HG02759 (cell line): ENCODE data around the gene GRIA4.
"Not testable (repeated sequence)": the region's sequence is repeated elsewhere in the genome, so short reads cannot be mapped to it uniquely, and the experiment has no call there.

ENCODE experiments used
- ATAC-seq: cut with Tn5 transposase; IDR thresholded peaks from one replicate; pipeline ENCODE4 v1.9.1; 2021; ENCODE audit warnings: mild to moderate bottlenecking, moderate library complexity; ENCODE audit not compliant: unreplicated experiment

GRIA4 gene

GRCh38 chr11:105856954-105857353 lies 247.1 kb downstream of the GRIA4 start:
- no peak for ATAC-seq

- ATAC-seq, result no peak
Measured at GRCh38 chr11:105857728-105858127, 247.9 kb downstream of the GRIA4 start.

- ATAC-seq, result no peak
Measured at GRCh38 chr11:105858841-105859240, 249.0 kb downstream of the GRIA4 start.

GRCh38 chr11:105860105-105860504 lies 250.2 kb downstream of the GRIA4 start:
- ATAC-seq, result no peak

- ATAC-seq, result no peak
Measured at GRCh38 chr11:105861225-105861624, 251.4 kb downstream of the GRIA4 start.

GRCh38 chr11:105862736-105863367 lies 253.0 kb downstream of the GRIA4 start:
- ATAC-seq, result peak; percentile 69

GRCh38 chr11:105863523-105863922 lies 253.7 kb downstream of the GRIA4 start:
- no peak for ATAC-seq

- no peak for ATAC-seq
Measured at GRCh38 chr11:105867742-105868141, 257.9 kb downstream of the GRIA4 start.

GRCh38 chr11:105868762-105869285 lies 259.0 kb downstream of the GRIA4 start:
- no peak for ATAC-seq

GRCh38 chr11:105870516-105871113 lies 260.7 kb downstream of the GRIA4 start:
- no peak for ATAC-seq

- ATAC-seq, result no peak
Measured at GRCh38 chr11:105878510-105878909, 268.6 kb downstream of the GRIA4 start.

GRCh38 chr11:105878927-105879326 lies 269.1 kb downstream of the GRIA4 start:
- ATAC-seq, result not testable (repeated sequence)

- ATAC-seq, result no peak
Measured at GRCh38 chr11:105881027-105881426, 271.2 kb downstream of the GRIA4 start.

- ATAC-seq, result no peak
Measured at GRCh38 chr11:105884436-105884835, 274.6 kb downstream of the GRIA4 start.

- no peak for ATAC-seq
Measured at GRCh38 chr11:105891685-105892084, 281.8 kb downstream of the GRIA4 start.

GRCh38 chr11:105897161-105897560 lies 287.3 kb downstream of the GRIA4 start:
- ATAC-seq, result no peak

- no peak for ATAC-seq
Measured at GRCh38 chr11:105899772-105900171, 289.9 kb downstream of the GRIA4 start.

GRCh38 chr11:105900515-105901035 lies 290.7 kb downstream of the GRIA4 start:
- no peak for ATAC-seq

- no peak for ATAC-seq
Measured at GRCh38 chr11:105903113-105903512, 293.2 kb downstream of the GRIA4 start.

GRCh38 chr11:105906517-105906916 lies 296.6 kb downstream of the GRIA4 start:
- ATAC-seq, result no peak

GRCh38 chr11:105907319-105907718 lies 297.4 kb downstream of the GRIA4 start:
- no peak for ATAC-seq

GRCh38 chr11:105910095-105910715 lies 300.3 kb downstream of the GRIA4 start:
- ATAC-seq, result no peak
